Prostate gland (tissue), 2 donors: ENCODE measurements around the gene TSPAN18.

Source experiments
- POLR2A ChIP-seq: fragments of 450-650 bp; IDR thresholded peaks from one replicate; pipeline ENCODE4 v1.6.1; 2016; ENCODE audit warnings: antibody characterized with exemption, mild to moderate bottlenecking
- POLR2AphosphoS5 ChIP-seq: sonication (generic); formaldehyde crosslinking; IDR thresholded peaks from one replicate; pipeline ENCODE4 v1.6.1; 2017; ENCODE audit warnings: antibody characterized with exemption
- TF ChIP-seq, protein P1 (sequence below), 4 experiments: fragments of 200-600 bp in 2 of 4; fragments of 450-650 bp in 2 of 4; sonication (generic) in 2 of 4; IDR thresholded peaks; 1 replicate in 3 of 4; 2 replicates in 1 of 4; pipeline ENCODE4 v1.5.1; 2016 to 2019; ENCODE audit warnings: antibody characterized with exemption in 4 of 4, mild to moderate bottlenecking in 2 of 4, moderate library complexity in 2 of 4

DNA sequence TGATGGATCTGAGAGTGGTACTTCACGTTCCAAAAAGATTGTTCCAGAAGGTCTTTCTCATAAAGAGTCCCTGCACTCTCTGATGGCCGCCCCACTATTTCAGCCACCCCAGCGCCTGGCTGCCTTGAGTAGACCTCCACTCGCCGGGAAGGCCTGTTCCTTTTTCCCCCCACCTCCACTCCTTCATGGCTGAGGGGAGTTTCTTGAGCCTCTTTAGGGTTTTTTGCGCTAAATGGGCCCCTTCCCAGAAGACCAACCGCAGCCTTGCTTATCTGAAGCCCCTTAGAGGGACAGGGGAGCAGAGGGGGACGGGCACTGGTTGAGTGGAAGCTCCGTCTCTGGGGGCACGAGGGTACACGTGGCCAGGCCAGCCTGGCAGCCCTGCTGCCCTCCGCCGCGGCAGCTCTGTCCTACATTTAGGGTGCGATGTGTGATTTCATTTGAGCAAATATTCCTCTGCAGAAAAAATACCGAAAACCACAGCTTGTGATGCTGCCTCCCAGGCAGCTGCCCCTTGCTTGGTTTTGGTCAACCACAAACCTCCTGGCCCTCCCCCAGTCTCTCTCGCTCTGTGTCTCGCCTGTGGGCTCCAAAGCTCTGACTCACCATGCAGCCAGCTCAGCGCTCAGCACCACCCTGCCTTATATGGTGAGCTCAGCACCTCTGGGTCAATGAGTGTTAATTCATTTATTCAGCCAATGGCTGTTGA is 135.2 kb downstream of the TSPAN18 start:
- TF ChIP-seq, protein P1, sequence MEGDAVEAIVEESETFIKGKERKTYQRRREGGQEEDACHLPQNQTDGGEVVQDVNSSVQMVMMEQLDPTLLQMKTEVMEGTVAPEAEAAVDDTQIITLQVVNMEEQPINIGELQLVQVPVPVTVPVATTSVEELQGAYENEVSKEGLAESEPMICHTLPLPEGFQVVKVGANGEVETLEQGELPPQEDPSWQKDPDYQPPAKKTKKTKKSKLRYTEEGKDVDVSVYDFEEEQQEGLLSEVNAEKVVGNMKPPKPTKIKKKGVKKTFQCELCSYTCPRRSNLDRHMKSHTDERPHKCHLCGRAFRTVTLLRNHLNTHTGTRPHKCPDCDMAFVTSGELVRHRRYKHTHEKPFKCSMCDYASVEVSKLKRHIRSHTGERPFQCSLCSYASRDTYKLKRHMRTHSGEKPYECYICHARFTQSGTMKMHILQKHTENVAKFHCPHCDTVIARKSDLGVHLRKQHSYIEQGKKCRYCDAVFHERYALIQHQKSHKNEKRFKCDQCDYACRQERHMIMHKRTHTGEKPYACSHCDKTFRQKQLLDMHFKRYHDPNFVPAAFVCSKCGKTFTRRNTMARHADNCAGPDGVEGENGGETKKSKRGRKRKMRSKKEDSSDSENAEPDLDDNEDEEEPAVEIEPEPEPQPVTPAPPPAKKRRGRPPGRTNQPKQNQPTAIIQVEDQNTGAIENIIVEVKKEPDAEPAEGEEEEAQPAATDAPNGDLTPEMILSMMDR (IDR thresholded peaks at IDR 0.05) = no peak
- peak; percentile 40 for TF ChIP-seq POLR2AphosphoS5
- TF ChIP-seq POLR2A = no peak
